C4-2B (cell line): ENCODE results near the gene CLOCK.

Source experiments
- CTCF ChIP-seq: fragments of 450-650 bp; conservative IDR thresholded peaks from 2 replicates; pipeline ENCODE4 v1.5.1; 2017; ENCODE audit warnings: mild to moderate bottlenecking
- ZFX ChIP-seq: fragments of 450-650 bp; IDR thresholded peaks from 2 replicates; pipeline ENCODE4 v1.6.1; 2017

GRCh38 chr4:55381502-55381901 lies 165.2 kb downstream of the CLOCK start:
- TF ChIP-seq CTCF (no peak), ZFX (no peak)
